OCI-LY1 (cell line): ENCODE measurements around the gene ARHGDIB.

ENCODE experiments used
- EZH2 ChIP-seq: fragments of 200-600 bp; sonication (generic), shearing (Covaris generic); IDR thresholded peaks from 2 replicates; pipeline ENCODE4 v1.8.0; 2017; ENCODE audit warnings: borderline replicate concordance, mixed run types, mild to moderate bottlenecking, antibody characterized with exemption, low read length, moderate library complexity, mixed read lengths
- TF ChIP-seq, protein P1 (sequence below): fragments of 200-600 bp; sonication (generic), shearing (Covaris generic); IDR thresholded peaks from 2 replicates; pipeline ENCODE4 v1.5.1; 2017; ENCODE audit warnings: mild to moderate bottlenecking, antibody characterized with exemption, low read length, moderate library complexity, mixed read lengths

DNA sequence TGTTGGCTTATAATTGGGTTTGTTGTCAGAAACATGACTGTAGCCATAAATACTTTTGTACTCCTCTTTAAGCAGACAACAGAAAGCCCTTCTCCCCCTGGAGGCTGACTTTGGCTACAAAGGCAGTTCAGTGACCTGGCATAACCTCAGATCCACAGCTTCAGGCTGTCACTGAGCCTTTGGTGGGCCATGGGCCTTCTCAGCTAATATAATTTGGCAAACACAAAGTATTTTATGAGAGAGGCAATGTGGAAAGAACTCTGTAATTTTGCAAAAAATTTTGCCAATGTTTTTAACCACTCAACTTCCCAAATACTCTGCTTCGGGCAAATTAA lies 60.2 kb downstream of the ARHGDIB start:
- TF ChIP-seq EZH2: no peak
- TF ChIP-seq, protein P1, sequence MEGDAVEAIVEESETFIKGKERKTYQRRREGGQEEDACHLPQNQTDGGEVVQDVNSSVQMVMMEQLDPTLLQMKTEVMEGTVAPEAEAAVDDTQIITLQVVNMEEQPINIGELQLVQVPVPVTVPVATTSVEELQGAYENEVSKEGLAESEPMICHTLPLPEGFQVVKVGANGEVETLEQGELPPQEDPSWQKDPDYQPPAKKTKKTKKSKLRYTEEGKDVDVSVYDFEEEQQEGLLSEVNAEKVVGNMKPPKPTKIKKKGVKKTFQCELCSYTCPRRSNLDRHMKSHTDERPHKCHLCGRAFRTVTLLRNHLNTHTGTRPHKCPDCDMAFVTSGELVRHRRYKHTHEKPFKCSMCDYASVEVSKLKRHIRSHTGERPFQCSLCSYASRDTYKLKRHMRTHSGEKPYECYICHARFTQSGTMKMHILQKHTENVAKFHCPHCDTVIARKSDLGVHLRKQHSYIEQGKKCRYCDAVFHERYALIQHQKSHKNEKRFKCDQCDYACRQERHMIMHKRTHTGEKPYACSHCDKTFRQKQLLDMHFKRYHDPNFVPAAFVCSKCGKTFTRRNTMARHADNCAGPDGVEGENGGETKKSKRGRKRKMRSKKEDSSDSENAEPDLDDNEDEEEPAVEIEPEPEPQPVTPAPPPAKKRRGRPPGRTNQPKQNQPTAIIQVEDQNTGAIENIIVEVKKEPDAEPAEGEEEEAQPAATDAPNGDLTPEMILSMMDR: no peak; the same call in 1 of the 2 replicates
